ENCODE measurements around the gene VSIG10L.

The VSIG10L gene

DNA sequence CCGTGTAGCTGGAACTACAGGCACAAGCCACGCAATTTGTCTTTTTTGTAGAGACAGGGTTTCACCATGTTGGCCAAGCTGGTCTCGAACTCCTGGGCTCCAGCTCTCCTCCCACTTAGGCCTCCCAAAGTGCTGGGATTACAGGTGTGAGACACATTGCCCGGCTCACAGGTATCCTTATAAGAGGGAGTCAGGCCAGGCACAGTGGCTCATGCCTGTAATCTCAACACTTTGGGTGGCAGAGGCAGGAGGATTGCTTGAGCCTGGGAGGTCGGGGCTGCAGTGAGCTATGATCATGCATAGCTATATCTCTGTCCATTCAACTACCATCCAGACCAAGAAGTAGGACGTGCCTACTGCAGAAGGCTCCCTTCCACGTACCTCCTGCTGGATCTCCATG, 40.7 kb downstream of the VSIG10L start:
- DNase-seq: no peak
- H2AFZ ChIP-seq (ENCODE audit: low read depth, low read length): no peak overlapping the region
- no peak overlapping the region for H2BK5ac ChIP-seq (ENCODE audit: low read depth, low read length, poor library complexity, severe bottlenecking)
- no peak overlapping the region for H3K4me3 ChIP-seq (ENCODE audit: insufficient read depth in 1 of 2, low read depth in 1 of 2, low read length in 2 of 2)
- H4K8ac ChIP-seq (ENCODE audit: low read length): no peak overlapping the region
- no peak overlapping the region for H2BK120ac ChIP-seq (ENCODE audit: low read depth, low read length)
- no peaks in the 10 kb centered on the region for H3K4me1 ChIP-seq (ENCODE audit: control insufficient read depth, insufficient read depth, low read depth, low read length)
- no peaks in the 10 kb centered on the region for H3K79me1 ChIP-seq (replicated peaks; ENCODE audit: low read length, poor library complexity, severe bottlenecking)
- peaks cover 0 to 8% of the 10 kb centered on the region in 2 experiments for H3K27me3 ChIP-seq (ENCODE audit: control insufficient read depth in 1 of 2, insufficient read depth in 1 of 2, low read length in 2 of 2)
- H3K23ac ChIP-seq (ENCODE audit: low read length in 2 of 2): no peak overlapping the region
- no peak overlapping the region for H3K4ac ChIP-seq (ENCODE audit: low read depth in 1 of 2, low read length in 2 of 2)
- peaks cover 10% of the 10 kb centered on the region for H3K9me3 ChIP-seq (ENCODE audit: control insufficient read depth, low read length)
- H3K18ac ChIP-seq (ENCODE audit: low read depth in 1 of 2, low read length in 2 of 2): no peak overlapping the region
- H3K36me3 ChIP-seq (ENCODE audit: control insufficient read depth in 1 of 2, insufficient read depth in 2 of 2, low read depth in 1 of 2, low read length in 2 of 2): no peaks in the 10 kb centered on the region
- no peak overlapping the region for H3K4me2 ChIP-seq (ENCODE audit: low read length, poor library complexity, severe bottlenecking)
- no peak overlapping the region for H3K9ac ChIP-seq (ENCODE audit: low read length)
- no peak overlapping the region for H3K27ac ChIP-seq (ENCODE audit: low read length, poor library complexity, severe bottlenecking)
- WGBS: 68% methylated on average over 6 of the region's 7 CpGs
- no peak overlapping the region for H3K14ac ChIP-seq (ENCODE audit: low read length in 2 of 2)
- H2BK15ac ChIP-seq (ENCODE audit: low read depth, poor library complexity, severe bottlenecking): no peak overlapping the region
- no peak overlapping the region for H2AK5ac ChIP-seq (ENCODE audit: low read length, severe bottlenecking)
- no peak overlapping the region for H4K91ac ChIP-seq (ENCODE audit: low read length)
- no peak overlapping the region for H2BK12ac ChIP-seq (ENCODE audit: low read length in 2 of 2)

DNA sequence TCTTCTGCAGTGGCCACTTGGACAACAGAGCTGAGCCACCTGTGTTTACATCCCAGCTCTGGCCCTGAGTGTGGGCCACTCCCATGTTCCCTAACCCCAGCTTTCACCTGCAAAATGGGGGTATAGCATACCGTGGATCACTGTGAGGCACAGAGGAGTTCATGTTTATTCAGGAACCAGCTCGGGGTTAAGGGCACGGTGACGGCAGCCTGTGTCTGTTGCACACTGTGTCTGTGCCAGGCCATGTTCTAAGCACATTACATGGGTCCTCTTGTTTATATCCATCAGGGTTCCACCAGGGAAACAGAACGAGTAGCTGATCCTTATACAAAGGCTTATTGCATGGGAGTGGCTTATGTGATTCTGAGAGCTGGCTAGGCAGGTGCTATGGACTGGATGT, 44.5 kb downstream of the VSIG10L start:
- Histone ChIP-seq H4K91ac (ENCODE audit: low read length) (no peak overlapping the region), H2BK15ac (ENCODE audit: low read depth, poor library complexity, severe bottlenecking) (no peak overlapping the region), H3K23ac (ENCODE audit: low read length in 2 of 2) (no peak overlapping the region), H2AK5ac (ENCODE audit: low read length, severe bottlenecking) (no peak overlapping the region), H3K79me1 (replicated peaks; ENCODE audit: low read length, poor library complexity, severe bottlenecking) (no peaks in the 10 kb centered on the region), H3K14ac (ENCODE audit: low read length in 2 of 2) (no peak overlapping the region), H2BK12ac (ENCODE audit: low read length in 2 of 2) (no peak overlapping the region), H2AFZ (ENCODE audit: low read depth, low read length) (no peak overlapping the region), H3K9ac (ENCODE audit: low read length) (no peak overlapping the region), H3K4me1 (ENCODE audit: control insufficient read depth, insufficient read depth, low read depth, low read length) (no peaks in the 10 kb centered on the region), H2BK120ac (ENCODE audit: low read depth, low read length) (no peak overlapping the region), H3K4ac (ENCODE audit: low read depth in 1 of 2, low read length in 2 of 2) (no peak overlapping the region), H4K8ac (ENCODE audit: low read length) (no peak overlapping the region), H2BK5ac (ENCODE audit: low read depth, low read length, poor library complexity, severe bottlenecking) (no peak overlapping the region), H3K27ac (ENCODE audit: low read length, poor library complexity, severe bottlenecking) (no peak overlapping the region), H3K9me3 (ENCODE audit: control insufficient read depth, low read length) (peaks cover 4% of the 10 kb centered on the region), H3K18ac (ENCODE audit: low read depth in 1 of 2, low read length in 2 of 2) (no peak overlapping the region), H3K27me3 (ENCODE audit: control insufficient read depth in 1 of 2, insufficient read depth in 1 of 2, low read length in 2 of 2) (peaks cover 0 to 39% of the 10 kb centered on the region in 2 experiments), H3K4me2 (ENCODE audit: low read length, poor library complexity, severe bottlenecking) (no peak overlapping the region), H3K4me3 (ENCODE audit: insufficient read depth in 1 of 2, low read depth in 1 of 2, low read length in 2 of 2) (no peak overlapping the region), H3K36me3 (ENCODE audit: control insufficient read depth in 1 of 2, insufficient read depth in 2 of 2, low read depth in 1 of 2, low read length in 2 of 2) (no peaks in the 10 kb centered on the region)
- DNase-seq: no peak
- WGBS: 83% methylated on average over 5 of the region's 5 CpGs

DNA sequence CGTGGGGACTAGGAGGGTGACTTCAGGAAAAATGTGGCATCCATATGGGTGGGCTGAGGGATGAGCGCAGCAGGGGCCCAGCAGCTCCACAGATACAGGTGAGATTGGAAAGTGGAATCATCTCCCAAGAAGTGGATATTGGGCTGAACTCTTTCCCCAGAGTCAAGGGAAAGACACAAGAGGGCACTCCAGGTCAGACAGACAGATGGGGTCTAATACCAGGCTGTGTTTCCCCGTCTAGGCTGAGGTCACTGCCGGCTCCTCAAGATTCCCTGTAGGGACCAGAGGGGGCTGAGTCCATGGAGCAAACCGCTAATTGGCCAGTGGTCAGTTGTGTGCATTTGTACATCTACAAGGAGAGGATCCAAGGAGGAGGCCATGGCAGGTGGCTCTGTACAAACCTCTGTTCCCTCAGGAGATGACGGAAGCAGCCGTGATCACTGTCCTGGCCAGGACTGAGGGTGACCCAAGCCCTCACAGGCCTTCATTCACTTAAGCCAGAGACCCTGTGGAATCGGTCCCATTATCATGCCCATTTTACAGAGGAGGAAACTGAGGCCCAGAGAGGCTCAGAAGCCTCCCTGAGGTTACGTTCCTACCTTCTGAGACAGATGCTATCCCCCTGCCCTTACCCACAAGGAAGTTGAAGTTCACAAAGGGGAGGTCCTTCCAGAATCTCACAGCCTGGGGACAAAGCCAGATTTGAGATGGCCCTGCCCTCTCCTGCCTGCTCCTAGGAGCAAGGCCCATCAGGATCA, 45.4 kb downstream of the VSIG10L start:
- Histone ChIP-seq H4K91ac (ENCODE audit: low read length) (no peak overlapping the region), H3K9ac (ENCODE audit: low read length) (no peak overlapping the region), H3K4me2 (ENCODE audit: low read length, poor library complexity, severe bottlenecking) (no peak overlapping the region), H2BK120ac (ENCODE audit: low read depth, low read length) (no peak overlapping the region), H2AK5ac (ENCODE audit: low read length, severe bottlenecking) (no peak overlapping the region), H3K36me3 (ENCODE audit: control insufficient read depth in 1 of 2, insufficient read depth in 2 of 2, low read depth in 1 of 2, low read length in 2 of 2) (no peaks in the 10 kb centered on the region), H3K79me1 (replicated peaks; ENCODE audit: low read length, poor library complexity, severe bottlenecking) (no peaks in the 10 kb centered on the region), H2AFZ (ENCODE audit: low read depth, low read length) (no peak overlapping the region), H3K23ac (ENCODE audit: low read length in 2 of 2) (no peak overlapping the region), H3K27me3 (ENCODE audit: control insufficient read depth in 1 of 2, insufficient read depth in 1 of 2, low read length in 2 of 2) (peaks cover 0 to 39% of the 10 kb centered on the region in 2 experiments), H4K8ac (ENCODE audit: low read length) (no peak overlapping the region), H3K27ac (ENCODE audit: low read length, poor library complexity, severe bottlenecking) (no peak overlapping the region), H3K4ac (ENCODE audit: low read depth in 1 of 2, low read length in 2 of 2) (no peak overlapping the region), H3K14ac (ENCODE audit: low read length in 2 of 2) (no peak overlapping the region), H3K4me3 (ENCODE audit: insufficient read depth in 1 of 2, low read depth in 1 of 2, low read length in 2 of 2) (no peak overlapping the region), H3K18ac (ENCODE audit: low read depth in 1 of 2, low read length in 2 of 2) (no peak overlapping the region), H3K9me3 (ENCODE audit: control insufficient read depth, low read length) (no peaks in the 10 kb centered on the region), H2BK5ac (ENCODE audit: low read depth, low read length, poor library complexity, severe bottlenecking) (no peak overlapping the region), H2BK12ac (ENCODE audit: low read length in 2 of 2) (no peak overlapping the region), H2BK15ac (ENCODE audit: low read depth, poor library complexity, severe bottlenecking) (no peak overlapping the region), H3K4me1 (ENCODE audit: control insufficient read depth, insufficient read depth, low read depth, low read length) (no peaks in the 10 kb centered on the region)
- no peak for DNase-seq
- whole genome bisulfite sequencing: 50% methylated on average over 9 of the region's 9 CpGs

DNA sequence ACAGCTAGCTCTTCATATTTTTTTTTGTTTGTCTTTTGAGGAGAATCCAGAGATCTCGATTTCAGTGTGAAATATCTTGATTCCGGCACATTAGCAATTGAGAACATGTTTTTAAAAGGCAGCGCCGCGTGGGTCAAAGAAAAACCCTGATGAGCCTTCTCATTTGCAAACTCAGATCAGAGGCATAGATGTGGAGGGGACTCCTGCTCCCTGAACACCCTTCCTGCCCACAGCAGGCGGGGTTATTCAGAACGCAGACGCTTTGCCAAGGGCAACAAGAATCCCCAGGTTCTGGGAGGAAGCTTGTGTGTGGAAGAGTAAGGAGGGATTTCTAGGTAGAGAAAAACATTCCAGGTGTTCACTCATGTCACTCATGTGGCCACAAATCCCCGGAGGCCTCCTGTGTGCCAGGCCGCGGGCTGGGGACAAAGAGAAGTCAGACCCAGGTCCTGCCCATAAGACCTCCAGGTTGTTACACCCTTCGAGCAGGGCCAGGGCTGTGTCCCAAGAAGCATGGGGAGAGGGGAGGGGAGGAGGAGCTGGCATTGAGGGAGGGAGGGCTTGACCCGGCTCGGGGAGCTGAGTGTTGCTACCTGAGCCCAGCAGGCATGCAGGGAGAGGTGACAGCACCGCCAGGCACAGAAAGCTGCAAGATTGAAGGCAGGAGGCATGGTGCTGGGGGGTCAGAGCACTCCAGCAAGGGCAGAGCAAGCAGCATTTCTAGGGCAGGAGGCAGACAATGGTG, 46.4 kb downstream of the VSIG10L start:
- no peak overlapping the region for H3K14ac ChIP-seq (ENCODE audit: low read length in 2 of 2)
- H3K23ac ChIP-seq (ENCODE audit: low read length in 2 of 2): no peak overlapping the region
- no peak overlapping the region for H3K18ac ChIP-seq (ENCODE audit: low read depth in 1 of 2, low read length in 2 of 2)
- no peaks in the 10 kb centered on the region for H3K4me1 ChIP-seq (ENCODE audit: control insufficient read depth, insufficient read depth, low read depth, low read length)
- H4K91ac ChIP-seq (ENCODE audit: low read length): no peak overlapping the region
- no peak overlapping the region for H3K4ac ChIP-seq (ENCODE audit: low read depth in 1 of 2, low read length in 2 of 2)
- no peaks in the 10 kb centered on the region for H3K79me1 ChIP-seq (replicated peaks; ENCODE audit: low read length, poor library complexity, severe bottlenecking)
- no peaks in the 10 kb centered on the region for H3K9me3 ChIP-seq (ENCODE audit: control insufficient read depth, low read length)
- no peak overlapping the region for H3K9ac ChIP-seq (ENCODE audit: low read length)
- DNase-seq: no peak
- H3K4me2 ChIP-seq (ENCODE audit: low read length, poor library complexity, severe bottlenecking): no peak overlapping the region
- no peak overlapping the region for H2BK12ac ChIP-seq (ENCODE audit: low read length in 2 of 2)
- no peak overlapping the region for H4K8ac ChIP-seq (ENCODE audit: low read length)
- H3K36me3 ChIP-seq (ENCODE audit: control insufficient read depth in 1 of 2, insufficient read depth in 2 of 2, low read depth in 1 of 2, low read length in 2 of 2): no peaks in the 10 kb centered on the region
- H2BK120ac ChIP-seq (ENCODE audit: low read depth, low read length): no peak overlapping the region
- WGBS: 49% methylated on average over 15 of the region's 15 CpGs
- no peak overlapping the region for H2BK5ac ChIP-seq (ENCODE audit: low read depth, low read length, poor library complexity, severe bottlenecking)
- H3K27ac ChIP-seq (ENCODE audit: low read length, poor library complexity, severe bottlenecking): no peak overlapping the region
- no peak overlapping the region for H3K4me3 ChIP-seq (ENCODE audit: insufficient read depth in 1 of 2, low read depth in 1 of 2, low read length in 2 of 2)
- H2AFZ ChIP-seq (ENCODE audit: low read depth, low read length): no peak overlapping the region
- H2BK15ac ChIP-seq (ENCODE audit: low read depth, poor library complexity, severe bottlenecking): no peak overlapping the region
- peaks cover 0 to 36% of the 10 kb centered on the region in 2 experiments for H3K27me3 ChIP-seq (ENCODE audit: control insufficient read depth in 1 of 2, insufficient read depth in 1 of 2, low read length in 2 of 2)
- H2AK5ac ChIP-seq (ENCODE audit: low read length, severe bottlenecking): no peak overlapping the region
